ENCODE measurements around the gene MAGOH.
A peak's percentile ranks its signal among the peaks of the same experiment; 100 is the strongest.

Gene MAGOH

GRCh38 chr1:53270107-53270506 is 31.8 kb upstream of the MAGOH start:
- Histone ChIP-seq H2BK12ac (ENCODE audit: low read length in 2 of 2) (no peak overlapping the region), H4K8ac (ENCODE audit: low read length) (no peak overlapping the region), H2BK5ac (ENCODE audit: low read depth, low read length, poor library complexity, severe bottlenecking) (no peak overlapping the region), H3K27me3 (ENCODE audit: control insufficient read depth in 1 of 2, insufficient read depth in 1 of 2, low read length in 2 of 2) (no peaks in the 10 kb centered on the region), H3K9me3 (ENCODE audit: control insufficient read depth, low read length) (no peaks in the 10 kb centered on the region), H2BK120ac (ENCODE audit: low read depth, low read length) (no peak overlapping the region), H3K4me2 (ENCODE audit: low read length, poor library complexity, severe bottlenecking) (no peak overlapping the region), H2BK15ac (ENCODE audit: low read depth, poor library complexity, severe bottlenecking) (no peak overlapping the region), H3K36me3 (ENCODE audit: control insufficient read depth in 1 of 2, insufficient read depth in 2 of 2, low read depth in 1 of 2, low read length in 2 of 2) (peaks cover 27 to 29% of the 10 kb centered on the region in 2 experiments), H2AK5ac (ENCODE audit: low read length, severe bottlenecking) (no peak overlapping the region), H3K4me1 (ENCODE audit: control insufficient read depth, insufficient read depth, low read depth, low read length) (peaks cover 2% of the 10 kb centered on the region), H3K27ac (ENCODE audit: low read length, poor library complexity, severe bottlenecking) (no peak overlapping the region), H3K4ac (ENCODE audit: low read depth in 1 of 2, low read length in 2 of 2) (no peak overlapping the region), H2AFZ (ENCODE audit: low read depth, low read length) (no peak overlapping the region), H3K14ac (ENCODE audit: low read length in 2 of 2) (no peak overlapping the region), H4K91ac (ENCODE audit: low read length) (no peak overlapping the region), H3K9ac (ENCODE audit: low read length) (no peak overlapping the region), H3K4me3 (ENCODE audit: insufficient read depth in 1 of 2, low read depth in 1 of 2, low read length in 2 of 2) (no peak overlapping the region), H3K23ac (ENCODE audit: low read length in 2 of 2) (no peak overlapping the region), H3K79me1 (replicated peaks; ENCODE audit: low read length, poor library complexity, severe bottlenecking) (no peaks in the 10 kb centered on the region), H3K18ac (ENCODE audit: low read depth in 1 of 2, low read length in 2 of 2) (no peak overlapping the region)
- WGBS, result 95% methylated on average over 1 of the region's 1 CpG
- no peak for DNase-seq

- H2AFZ ChIP-seq (ENCODE audit: low read depth, low read length), result no peak overlapping the region
- H2BK120ac ChIP-seq (ENCODE audit: low read depth, low read length), result no peak overlapping the region
- peak overlapping the region; percentile 9 for H4K8ac ChIP-seq (ENCODE audit: low read length)
- no peak overlapping the region for H3K4me2 ChIP-seq (ENCODE audit: low read length, poor library complexity, severe bottlenecking)
- H3K4me1 ChIP-seq (ENCODE audit: control insufficient read depth, insufficient read depth, low read depth, low read length), result peaks cover 2% of the 10 kb centered on the region
- H3K4ac ChIP-seq (ENCODE audit: low read depth in 1 of 2, low read length in 2 of 2), result no peak overlapping the region
- no peak overlapping the region for H3K27ac ChIP-seq (ENCODE audit: low read length, poor library complexity, severe bottlenecking)
- no peak overlapping the region for H3K23ac ChIP-seq (ENCODE audit: low read length in 2 of 2)
- H2BK12ac ChIP-seq (ENCODE audit: low read length in 2 of 2), result no peak overlapping the region
- no peak overlapping the region for H3K14ac ChIP-seq (ENCODE audit: low read length in 2 of 2)
- H2BK5ac ChIP-seq (ENCODE audit: low read depth, low read length, poor library complexity, severe bottlenecking), result no peak overlapping the region
- H3K27me3 ChIP-seq (ENCODE audit: control insufficient read depth in 1 of 2, insufficient read depth in 1 of 2, low read length in 2 of 2), result no peaks in the 10 kb centered on the region
- H3K9me3 ChIP-seq (ENCODE audit: control insufficient read depth, low read length), result no peaks in the 10 kb centered on the region
- H3K79me1 ChIP-seq (replicated peaks; ENCODE audit: low read length, poor library complexity, severe bottlenecking), result no peaks in the 10 kb centered on the region
- DNase-seq, result no peak
- H4K91ac ChIP-seq (ENCODE audit: low read length), result no peak overlapping the region
- no peak overlapping the region for H3K18ac ChIP-seq (ENCODE audit: low read depth in 1 of 2, low read length in 2 of 2)
- H3K36me3 ChIP-seq (ENCODE audit: control insufficient read depth in 1 of 2, insufficient read depth in 2 of 2, low read depth in 1 of 2, low read length in 2 of 2), result peaks cover 36 to 51% of the 10 kb centered on the region in 2 experiments
- no peak overlapping the region for H3K9ac ChIP-seq (ENCODE audit: low read length)
- H2BK15ac ChIP-seq (ENCODE audit: low read depth, poor library complexity, severe bottlenecking), result no peak overlapping the region
- no peak overlapping the region for H3K4me3 ChIP-seq (ENCODE audit: insufficient read depth in 1 of 2, low read depth in 1 of 2, low read length in 2 of 2)
- H2AK5ac ChIP-seq (ENCODE audit: low read length, severe bottlenecking), result no peak overlapping the region
These were observed 29.4 kb upstream of the MAGOH start for GRCh38 chr1:53267761-53268160.

GRCh38 chr1:53266038-53266437 is 27.7 kb upstream of the MAGOH start:
- H3K4me1 ChIP-seq (ENCODE audit: control insufficient read depth, insufficient read depth, low read depth, low read length), result no peaks in the 10 kb centered on the region
- no peak overlapping the region for H2BK120ac ChIP-seq (ENCODE audit: low read depth, low read length)
- no peak overlapping the region for H2AK5ac ChIP-seq (ENCODE audit: low read length, severe bottlenecking)
- H3K4ac ChIP-seq (ENCODE audit: low read depth in 1 of 2, low read length in 2 of 2), result no peak overlapping the region
- H4K91ac ChIP-seq (ENCODE audit: low read length), result no peak overlapping the region
- no peaks in the 10 kb centered on the region for H3K9me3 ChIP-seq (ENCODE audit: control insufficient read depth, low read length)
- no peak overlapping the region for H3K27ac ChIP-seq (ENCODE audit: low read length, poor library complexity, severe bottlenecking)
- DNase-seq, result no peak
- H3K18ac ChIP-seq (ENCODE audit: low read depth in 1 of 2, low read length in 2 of 2), result no peak overlapping the region
- no peak overlapping the region for H3K9ac ChIP-seq (ENCODE audit: low read length)
- H3K36me3 ChIP-seq (ENCODE audit: control insufficient read depth in 1 of 2, insufficient read depth in 2 of 2, low read depth in 1 of 2, low read length in 2 of 2), result peaks cover 37 to 66% of the 10 kb centered on the region in 2 experiments
- no peak overlapping the region for H3K4me3 ChIP-seq (ENCODE audit: insufficient read depth in 1 of 2, low read depth in 1 of 2, low read length in 2 of 2)
- H3K79me1 ChIP-seq (replicated peaks; ENCODE audit: low read length, poor library complexity, severe bottlenecking), result no peaks in the 10 kb centered on the region
- no peak overlapping the region for H3K14ac ChIP-seq (ENCODE audit: low read length in 2 of 2)
- H2BK15ac ChIP-seq (ENCODE audit: low read depth, poor library complexity, severe bottlenecking), result no peak overlapping the region
- no peaks in the 10 kb centered on the region for H3K27me3 ChIP-seq (ENCODE audit: control insufficient read depth in 1 of 2, insufficient read depth in 1 of 2, low read length in 2 of 2)
- H3K4me2 ChIP-seq (ENCODE audit: low read length, poor library complexity, severe bottlenecking), result no peak overlapping the region
- H4K8ac ChIP-seq (ENCODE audit: low read length), result no peak overlapping the region
- no peak overlapping the region for H2BK12ac ChIP-seq (ENCODE audit: low read length in 2 of 2)
- no peak overlapping the region for H2BK5ac ChIP-seq (ENCODE audit: low read depth, low read length, poor library complexity, severe bottlenecking)
- no peak overlapping the region for H2AFZ ChIP-seq (ENCODE audit: low read depth, low read length)
- no peak overlapping the region for H3K23ac ChIP-seq (ENCODE audit: low read length in 2 of 2)

DNA sequence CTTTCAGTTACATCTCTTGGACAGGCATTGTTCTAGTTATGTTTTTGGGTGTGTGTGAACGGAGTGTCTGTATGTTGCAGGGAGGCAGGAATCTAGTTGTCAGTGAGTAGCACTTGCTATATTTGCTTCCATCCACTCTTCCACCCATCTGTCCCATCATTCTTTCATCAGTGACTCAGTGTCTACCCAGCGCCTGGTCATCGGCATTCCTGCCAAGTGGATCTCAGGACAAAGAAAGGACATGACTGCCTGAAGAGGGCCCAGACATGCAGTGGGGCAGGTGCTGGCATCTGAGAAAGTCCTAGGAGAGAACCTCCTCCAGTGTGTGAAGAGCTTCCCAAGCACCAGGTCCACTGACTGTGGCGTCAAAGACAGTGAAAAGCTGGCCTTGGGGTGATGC is 27.3 kb upstream of the MAGOH start:
- no peak overlapping the region for H2BK12ac ChIP-seq (ENCODE audit: low read length in 2 of 2)
- H4K91ac ChIP-seq (ENCODE audit: low read length), result no peak overlapping the region
- no peak overlapping the region for H4K8ac ChIP-seq (ENCODE audit: low read length)
- no peaks in the 10 kb centered on the region for H3K27me3 ChIP-seq (ENCODE audit: control insufficient read depth in 1 of 2, insufficient read depth in 1 of 2, low read length in 2 of 2)
- H3K4me1 ChIP-seq (ENCODE audit: control insufficient read depth, insufficient read depth, low read depth, low read length), result no peaks in the 10 kb centered on the region
- no peak overlapping the region for H2BK15ac ChIP-seq (ENCODE audit: low read depth, poor library complexity, severe bottlenecking)
- no peak overlapping the region for H3K4me2 ChIP-seq (ENCODE audit: low read length, poor library complexity, severe bottlenecking)
- no peak overlapping the region for H3K4ac ChIP-seq (ENCODE audit: low read depth in 1 of 2, low read length in 2 of 2)
- H2AK5ac ChIP-seq (ENCODE audit: low read length, severe bottlenecking), result no peak overlapping the region
- no peak overlapping the region for H3K14ac ChIP-seq (ENCODE audit: low read length in 2 of 2)
- H3K27ac ChIP-seq (ENCODE audit: low read length, poor library complexity, severe bottlenecking), result no peak overlapping the region
- H3K4me3 ChIP-seq (ENCODE audit: insufficient read depth in 1 of 2, low read depth in 1 of 2, low read length in 2 of 2), result no peak overlapping the region
- no peak overlapping the region for H2BK120ac ChIP-seq (ENCODE audit: low read depth, low read length)
- no peak overlapping the region for H3K18ac ChIP-seq (ENCODE audit: low read depth in 1 of 2, low read length in 2 of 2)
- H3K36me3 ChIP-seq (ENCODE audit: control insufficient read depth in 1 of 2, insufficient read depth in 2 of 2, low read depth in 1 of 2, low read length in 2 of 2), result peaks cover 33 to 66% of the 10 kb centered on the region in 2 experiments
- H3K9ac ChIP-seq (ENCODE audit: low read length), result no peak overlapping the region
- H3K23ac ChIP-seq (ENCODE audit: low read length in 2 of 2), result no peak overlapping the region
- H2BK5ac ChIP-seq (ENCODE audit: low read depth, low read length, poor library complexity, severe bottlenecking), result no peak overlapping the region
- 99% methylated on average over 3 of the region's 4 CpGs for WGBS
- no peak overlapping the region for H2AFZ ChIP-seq (ENCODE audit: low read depth, low read length)
- DNase-seq, result no peak
- no peaks in the 10 kb centered on the region for H3K79me1 ChIP-seq (replicated peaks; ENCODE audit: low read length, poor library complexity, severe bottlenecking)
- no peaks in the 10 kb centered on the region for H3K9me3 ChIP-seq (ENCODE audit: control insufficient read depth, low read length)

Measured in mesenchymal stem cell (in vitro differentiated cells and primary cell).